Measurements from ENCODE around the gene CYP4F8. TPM values are rescaled to one million over a fixed set of nuclear protein-coding genes. Genes with fewer than 3 reads are reported as not detected.
A peak's percentile ranks its signal among the peaks of the same experiment; 100 is the strongest.

CYP4F8 gene
- total and polyA plus RNA-seq, 10 donors = not detected

DNA sequence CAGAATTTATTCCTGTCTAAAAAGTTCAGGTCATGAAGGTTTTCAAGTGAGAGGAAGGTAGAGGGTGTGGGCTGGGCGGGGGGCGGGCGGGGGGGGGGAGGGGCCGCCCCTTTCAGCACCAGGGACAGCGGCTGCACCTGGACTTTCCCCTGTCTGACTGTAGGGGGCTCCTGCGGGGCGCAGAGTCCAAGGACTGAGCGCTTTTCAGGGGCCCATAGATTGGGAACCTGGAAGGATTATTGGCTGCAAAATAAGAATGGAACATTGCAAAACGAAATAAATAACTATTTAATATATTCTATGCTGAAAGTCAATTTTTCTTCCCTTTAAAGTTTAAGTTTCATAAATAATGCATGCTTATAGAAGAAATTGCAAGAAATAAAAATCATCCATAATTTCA is 16.8 kb downstream of the CYP4F8 start:
- intact Hi-C loops (cut with DNase I; ENCODE audit: low total_unique reads) = no loop called here
- H3K4me1 ChIP-seq = peaks cover 0 to 44% (median 9%) of the 10 kb centered on the region in 6 donors
- WGBS, 5 donors = 0 to 7% (median 4%) methylated on average over 7 to 9 of the region's 9 CpGs

DNA sequence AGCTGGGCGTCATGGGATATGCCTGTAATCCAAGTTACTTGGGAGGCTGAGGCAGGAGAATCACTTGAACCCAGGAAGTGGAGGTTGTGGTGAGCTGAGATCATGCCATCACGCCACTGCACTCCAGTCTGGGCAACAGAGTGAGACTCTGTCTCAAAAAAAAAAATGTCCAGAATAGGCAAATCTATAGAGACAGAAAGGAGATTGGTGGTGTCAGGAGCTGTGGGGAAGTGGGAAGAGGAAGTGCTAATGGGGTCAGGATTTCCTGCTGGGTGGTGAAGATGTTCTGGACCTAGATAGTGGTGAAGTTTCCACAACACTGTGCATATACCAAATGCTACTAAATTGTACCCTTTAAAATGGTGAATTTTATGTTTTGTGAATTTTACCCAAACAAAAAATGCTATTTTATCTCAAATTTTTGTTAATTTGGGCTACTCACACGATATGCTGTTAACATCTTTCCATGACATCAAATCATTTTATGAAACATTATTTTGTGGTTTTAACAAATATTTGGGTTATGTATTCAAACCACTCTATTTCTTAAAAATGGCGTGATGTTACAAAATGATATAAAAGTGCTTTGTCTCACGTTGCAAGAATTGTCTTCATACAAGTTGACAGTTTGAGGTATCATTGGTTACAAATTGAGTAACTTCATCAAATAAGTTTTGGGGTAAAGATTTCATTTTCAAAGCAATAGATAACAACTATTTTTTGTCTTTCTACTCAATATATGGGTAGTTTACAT is 18.2 kb downstream of the CYP4F8 start:
- peaks cover 0 to 36% (median 6%) of the 10 kb centered on the region in 7 donors for H3K27me3 ChIP-seq (replicated peaks in 1 of 7)
- H3K9me3 ChIP-seq = peaks cover 0 to 13% (median 2%) of the 10 kb centered on the region in 8 donors
- peak overlapping the region in 5 of 8 donors; percentile 16 to 77 (median 36) for H3K27ac ChIP-seq
- no peak for TF ChIP-seq POLR2AphosphoS5 (IDR thresholded peaks at IDR 0.05)
- TF ChIP-seq, protein P1, sequence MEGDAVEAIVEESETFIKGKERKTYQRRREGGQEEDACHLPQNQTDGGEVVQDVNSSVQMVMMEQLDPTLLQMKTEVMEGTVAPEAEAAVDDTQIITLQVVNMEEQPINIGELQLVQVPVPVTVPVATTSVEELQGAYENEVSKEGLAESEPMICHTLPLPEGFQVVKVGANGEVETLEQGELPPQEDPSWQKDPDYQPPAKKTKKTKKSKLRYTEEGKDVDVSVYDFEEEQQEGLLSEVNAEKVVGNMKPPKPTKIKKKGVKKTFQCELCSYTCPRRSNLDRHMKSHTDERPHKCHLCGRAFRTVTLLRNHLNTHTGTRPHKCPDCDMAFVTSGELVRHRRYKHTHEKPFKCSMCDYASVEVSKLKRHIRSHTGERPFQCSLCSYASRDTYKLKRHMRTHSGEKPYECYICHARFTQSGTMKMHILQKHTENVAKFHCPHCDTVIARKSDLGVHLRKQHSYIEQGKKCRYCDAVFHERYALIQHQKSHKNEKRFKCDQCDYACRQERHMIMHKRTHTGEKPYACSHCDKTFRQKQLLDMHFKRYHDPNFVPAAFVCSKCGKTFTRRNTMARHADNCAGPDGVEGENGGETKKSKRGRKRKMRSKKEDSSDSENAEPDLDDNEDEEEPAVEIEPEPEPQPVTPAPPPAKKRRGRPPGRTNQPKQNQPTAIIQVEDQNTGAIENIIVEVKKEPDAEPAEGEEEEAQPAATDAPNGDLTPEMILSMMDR (IDR thresholded peaks at IDR 0.05 in 8 of 11, conservative IDR thresholded peaks at IDR 0.05 in 3 of 11) = no peak
- TF ChIP-seq POLR2A (IDR thresholded peaks at IDR 0.05) = no peak
- DNase-seq = no peak
- H3K4me3 ChIP-seq = no peak overlapping the region
- intact Hi-C loops (cut with DNase I; ENCODE audit: low total_unique reads) = no loop called here
- H3K4me1 ChIP-seq = peaks cover 0 to 44% (median 9%) of the 10 kb centered on the region in 6 donors
- 24 to 49% (median 37%) methylated on average over 5 of the region's 5 CpGs for WGBS, 5 donors
- no peaks in the 10 kb centered on the region for H3K36me3 ChIP-seq

More for the DNA sequence above, 16.8 kb downstream of the CYP4F8 start:
- peaks cover 0 to 13% (median 2%) of the 10 kb centered on the region in 8 donors for H3K9me3 ChIP-seq
- H3K4me3 ChIP-seq = no peak overlapping the region
- DNase-seq = no peak
- H3K27me3 ChIP-seq (replicated peaks in 1 of 7) = peaks cover 0 to 38% (median 6%) of the 10 kb centered on the region in 7 donors
- no peak overlapping the region for H3K27ac ChIP-seq
- no peaks in the 10 kb centered on the region for H3K36me3 ChIP-seq
- TF ChIP-seq POLR2A (IDR thresholded peaks at IDR 0.05) = no peak
- TF ChIP-seq, protein P1 (IDR thresholded peaks at IDR 0.05 in 8 of 11, conservative IDR thresholded peaks at IDR 0.05 in 3 of 11) = peak in 4 of 11 experiments; percentile 27 to 58 (median 51)

DNA sequence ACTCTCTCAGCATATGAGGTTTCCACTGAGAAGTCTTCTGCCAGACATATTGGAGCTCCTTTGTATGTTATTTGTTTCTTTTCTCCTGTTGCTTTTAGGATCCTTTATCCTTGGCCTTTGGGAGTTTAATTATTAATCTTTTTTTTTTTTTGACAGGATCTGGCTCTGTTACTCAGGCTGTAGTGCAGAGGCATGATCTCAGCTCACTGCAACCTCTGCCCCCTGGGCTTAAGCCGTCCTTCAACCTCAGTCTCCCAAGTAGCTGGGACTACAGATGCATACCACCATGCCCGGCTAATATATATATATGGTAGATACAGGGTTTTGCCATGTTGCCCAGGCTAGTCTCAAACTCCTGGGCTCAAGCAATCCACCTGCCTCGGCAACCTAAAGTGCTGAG is 19.1 kb downstream of the CYP4F8 start:
- Histone ChIP-seq H3K9me3 (peaks cover 0 to 13% (median 2%) of the 10 kb centered on the region in 8 donors), H3K27me3 (replicated peaks in 1 of 7) (peaks cover 0 to 33% (median under 1%) of the 10 kb centered on the region in 7 donors), H3K4me1 (peaks cover 0 to 40% (median 8%) of the 10 kb centered on the region in 6 donors), H3K27ac (peak overlapping the region in 3 of 8 donors; percentile 36 to 77 (median 56)), H3K4me3 (no peak overlapping the region), H3K36me3 (no peaks in the 10 kb centered on the region)
- TF ChIP-seq, protein P1 (IDR thresholded peaks at IDR 0.05 in 8 of 11, conservative IDR thresholded peaks at IDR 0.05 in 3 of 11) = no peak
- TF ChIP-seq POLR2AphosphoS5 (IDR thresholded peaks at IDR 0.05) (no peak), POLR2A (IDR thresholded peaks at IDR 0.05) (no peak)
- intact Hi-C loops (cut with DNase I; ENCODE audit: low total_unique reads) = no loop called here
- 75 to 85% (median 80%) methylated on average over 3 of the region's 3 CpGs for WGBS, 5 donors
- no peak for DNase-seq

Data from spleen (tissue), 11 donors.